Astrocyte (in vitro differentiated cells and primary cell): ENCODE measurements around the gene PIGX. TPM values are rescaled to one million over a fixed set of nuclear protein-coding genes. Genes with fewer than 3 reads are reported as not detected.

Experiments used
- DNase-seq: peaks from one replicate; pipeline ENCODE4 v3.0.0-alpha.2; 2010; ENCODE audit warnings: low read depth
- FAIRE-seq: peaks from 2 replicates; lab custom pipeline; 2011; peaks lifted over from hg19 to GRCh38; lab: Jason Lieb, UNC
- H2AFZ ChIP-seq: 2 replicates; pipeline ENCODE4 v1.6.0; 2012; ENCODE audit warnings: low read depth, low read length, inconsistent platforms
- H3K27ac ChIP-seq: 2 replicates; pipeline ENCODE4 v1.5.1; 2011; ENCODE audit warnings: low read depth, low read length, inconsistent platforms
- H3K27me3 ChIP-seq: 2 replicates; pipeline ENCODE4 v1.6.0; 2011; ENCODE audit warnings: low read length, inconsistent platforms; ENCODE audit not compliant: insufficient read depth
- H3K36me3 ChIP-seq: 2 replicates; pipeline ENCODE4 v1.5.1; 2011; ENCODE audit warnings: low read length, inconsistent platforms; ENCODE audit not compliant: insufficient read depth
- H3K4me1 ChIP-seq: 2 replicates; pipeline ENCODE4 v1.5.1; 2011; ENCODE audit warnings: low read length, inconsistent platforms; ENCODE audit not compliant: insufficient read depth
- H3K4me2 ChIP-seq: 2 replicates; pipeline ENCODE4 v1.6.0; 2012; ENCODE audit warnings: low read length, inconsistent platforms
- H3K4me3 ChIP-seq: 2 replicates; pipeline ENCODE4 v1.5.1; 2011; ENCODE audit warnings: low read depth, mild to moderate bottlenecking, low read length, inconsistent platforms; ENCODE audit not compliant: insufficient read depth
- H3K79me2 ChIP-seq: 2 replicates; pipeline ENCODE4 v1.6.0; 2012; ENCODE audit warnings: mild to moderate bottlenecking, low read length, inconsistent platforms; ENCODE audit not compliant: insufficient read depth
- H3K9ac ChIP-seq: 2 replicates; pipeline ENCODE4 v1.6.0; 2012; ENCODE audit warnings: mild to moderate bottlenecking, low read length, inconsistent platforms
- H3K9me3 ChIP-seq: 2 replicates; pipeline ENCODE4 v1.5.1; 2012; ENCODE audit warnings: low read depth, mild to moderate bottlenecking, low read length, inconsistent platforms; ENCODE audit not compliant: insufficient read depth
- H4K20me1 ChIP-seq: 2 replicates; pipeline ENCODE4 v1.6.0; 2012; ENCODE audit warnings: low read length, inconsistent platforms; ENCODE audit not compliant: insufficient read depth
- H3K27ac Mint-ChIP-seq: one replicate; pipeline ENCODE4 v1.8.0; 2021; ENCODE audit warnings: mild to moderate bottlenecking, mixed read lengths; ENCODE audit not compliant: unreplicated experiment
- H3K27me3 Mint-ChIP-seq: one replicate; pipeline ENCODE4 v1.8.0; 2021; ENCODE audit warnings: low read depth, mixed read lengths; ENCODE audit not compliant: unreplicated experiment
- H3K36me3 Mint-ChIP-seq: one replicate; pipeline ENCODE4 v1.8.0; 2021; ENCODE audit warnings: low read depth, mixed read lengths; ENCODE audit not compliant: unreplicated experiment
- H3K4me1 Mint-ChIP-seq: one replicate; pipeline ENCODE4 v1.8.0; 2021; ENCODE audit warnings: low read depth, mixed read lengths; ENCODE audit not compliant: unreplicated experiment
- H3K4me3 Mint-ChIP-seq: one replicate; pipeline ENCODE4 v1.8.0; 2021; ENCODE audit warnings: mild to moderate bottlenecking, moderate library complexity, mixed read lengths; ENCODE audit not compliant: unreplicated experiment
- H3K9me3 Mint-ChIP-seq: one replicate; pipeline ENCODE4 v1.8.0; 2021; ENCODE audit warnings: mild to moderate bottlenecking, mixed read lengths; ENCODE audit not compliant: unreplicated experiment
- CTCF ChIP-seq: IDR thresholded peaks from 2 replicates; pipeline ENCODE4 v1.5.1; 2011; ENCODE audit warnings: low read depth, mild to moderate bottlenecking, inconsistent platforms, low read length, moderate library complexity; ENCODE audit not compliant: insufficient read depth
- EZH2 ChIP-seq: IDR thresholded peaks from 2 replicates; pipeline ENCODE4 v1.6.1; 2012; ENCODE audit warnings: mild to moderate bottlenecking, low read length, inconsistent platforms; ENCODE audit not compliant: insufficient read depth
- total RNA-seq: library from RNA; stranded (reverse); gene quantifications from 2 replicates; pipeline ENCODE4 v1.2.1, GENCODE V29; 2021

Gene PIGX
- total RNA-seq, 1 donor from 2014 or later, result 13.9 TPM

- Histone ChIP-seq H3K9ac (no peak overlapping the region), H3K4me1 (no peaks in the 10 kb centered on the region), H3K4me3 (no peak overlapping the region), H3K27ac (no peak overlapping the region), H3K9me3 (no peaks in the 10 kb centered on the region), H4K20me1 (no peaks in the 10 kb centered on the region), H3K79me2 (no peaks in the 10 kb centered on the region), H3K4me2 (no peak overlapping the region), H3K27me3 (peaks cover 16% of the 10 kb centered on the region), H2AFZ (no peak overlapping the region), H3K36me3 (no peaks in the 10 kb centered on the region)
- FAIRE-seq (no peak), DNase-seq (no peak)
- H3K9me3 Mint-ChIP-seq, result peaks cover 2% of the 10 kb centered on the region
- no peak for TF ChIP-seq CTCF
- no peak for TF ChIP-seq EZH2
- no peak overlapping the region for H3K27ac Mint-ChIP-seq
- no peak overlapping the region for H3K4me3 Mint-ChIP-seq
- peaks cover 10% of the 10 kb centered on the region for H3K4me1 Mint-ChIP-seq
- no peaks in the 10 kb centered on the region for H3K36me3 Mint-ChIP-seq
- H3K27me3 Mint-ChIP-seq, result peaks cover 6% of the 10 kb centered on the region
Observed at GRCh38 chr3:196670339-196670738, 41.8 kb upstream of the PIGX start.

GRCh38 chr3:196673632-196674031 is 38.5 kb upstream of the PIGX start:
- Histone ChIP-seq H2AFZ (no peak overlapping the region), H3K36me3 (no peaks in the 10 kb centered on the region), H3K79me2 (no peaks in the 10 kb centered on the region), H3K4me1 (no peaks in the 10 kb centered on the region), H3K9ac (no peak overlapping the region), H3K27ac (no peak overlapping the region), H4K20me1 (no peaks in the 10 kb centered on the region), H3K27me3 (peaks cover 25% of the 10 kb centered on the region), H3K9me3 (no peaks in the 10 kb centered on the region), H3K4me3 (no peak overlapping the region), H3K4me2 (no peak overlapping the region)
- Mint-ChIP-seq H3K27me3 (peaks cover 12% of the 10 kb centered on the region), H3K4me3 (no peak overlapping the region), H3K27ac (no peak overlapping the region), H3K4me1 (peaks cover 2% of the 10 kb centered on the region), H3K36me3 (no peaks in the 10 kb centered on the region), H3K9me3 (peaks cover 2% of the 10 kb centered on the region)
- no peak for TF ChIP-seq CTCF
- no peak for TF ChIP-seq EZH2
- FAIRE-seq, result no peak
- DNase-seq, result no peak

- H3K4me2 ChIP-seq, result no peak overlapping the region
- no peaks in the 10 kb centered on the region for H3K36me3 Mint-ChIP-seq
- FAIRE-seq, result no peak
- H3K27ac ChIP-seq, result no peak overlapping the region
- no peak overlapping the region for H3K27ac Mint-ChIP-seq
- peaks cover 9% of the 10 kb centered on the region for H3K27me3 Mint-ChIP-seq
- H3K9me3 ChIP-seq, result no peaks in the 10 kb centered on the region
- TF ChIP-seq CTCF (no peak), EZH2 (no peak)
- H3K4me1 Mint-ChIP-seq, result no peaks in the 10 kb centered on the region
- no peak for DNase-seq
- H3K9me3 Mint-ChIP-seq, result peaks cover 2% of the 10 kb centered on the region
- no peak overlapping the region for H3K4me3 ChIP-seq
- H3K9ac ChIP-seq, result no peak overlapping the region
- H3K36me3 ChIP-seq, result no peaks in the 10 kb centered on the region
- H2AFZ ChIP-seq, result no peak overlapping the region
- no peaks in the 10 kb centered on the region for H3K4me1 ChIP-seq
- H3K79me2 ChIP-seq, result no peaks in the 10 kb centered on the region
- no peak overlapping the region for H3K4me3 Mint-ChIP-seq
- peaks cover 27% of the 10 kb centered on the region for H3K27me3 ChIP-seq
- no peaks in the 10 kb centered on the region for H4K20me1 ChIP-seq
Observed at GRCh38 chr3:196677353-196677752, 34.8 kb upstream of the PIGX start.
